ENCODE measurements around the gene FKBP1A.

The FKBP1A gene

GRCh38 chr20:1386323-1386722 is 6.5 kb downstream of the FKBP1A start:
- no peak for DNase-seq (ENCODE audit: low read depth in 2 of 2)

- DNase-seq (ENCODE audit: low read depth in 2 of 2), result no peak
Measured at GRCh38 chr20:1383623-1384404, 9.0 kb downstream of the FKBP1A start.

GRCh38 chr20:1382670-1383069 is 10.2 kb downstream of the FKBP1A start:
- DNase-seq (ENCODE audit: low read depth in 2 of 2), result no peak

GRCh38 chr20:1381753-1382591 is 10.9 kb downstream of the FKBP1A start:
- no peak for DNase-seq (ENCODE audit: low read depth in 2 of 2)

GRCh38 chr20:1378735-1379125 is 14.1 kb downstream of the FKBP1A start:
- no peak for DNase-seq (ENCODE audit: low read depth in 2 of 2)

GRCh38 chr20:1377984-1378734 is 14.7 kb downstream of the FKBP1A start:
- no peak for DNase-seq (ENCODE audit: low read depth in 2 of 2)

GRCh38 chr20:1377341-1377871 is 15.4 kb downstream of the FKBP1A start:
- DNase-seq (ENCODE audit: low read depth in 2 of 2), result no peak

- DNase-seq (ENCODE audit: low read depth in 2 of 2), result no peak
Measured at GRCh38 chr20:1376408-1377270, 16.2 kb downstream of the FKBP1A start.

- no peak for DNase-seq (ENCODE audit: low read depth in 2 of 2)
Measured at GRCh38 chr20:1376007-1376406, 16.8 kb downstream of the FKBP1A start.

- no peak for DNase-seq (ENCODE audit: low read depth in 2 of 2)
Measured at GRCh38 chr20:1375515-1375914, 17.3 kb downstream of the FKBP1A start.

GRCh38 chr20:1374246-1374645 is 18.6 kb downstream of the FKBP1A start:
- DNase-seq (ENCODE audit: low read depth in 2 of 2), result no peak

- no peak for DNase-seq (ENCODE audit: low read depth in 2 of 2)
Measured at GRCh38 chr20:1373614-1374013, 19.2 kb downstream of the FKBP1A start.

GRCh38 chr20:1373036-1373435 is 19.8 kb downstream of the FKBP1A start:
- DNase-seq (ENCODE audit: low read depth in 2 of 2), result no peak

- DNase-seq (ENCODE audit: low read depth in 2 of 2), result no peak
Measured at GRCh38 chr20:1371830-1372539, 20.9 kb downstream of the FKBP1A start.

- DNase-seq (ENCODE audit: low read depth in 2 of 2), result no peak
Measured at GRCh38 chr20:1371202-1371782, 21.6 kb downstream of the FKBP1A start.

- no peak for DNase-seq (ENCODE audit: low read depth in 2 of 2)
Measured at GRCh38 chr20:1370548-1371110, 22.2 kb downstream of the FKBP1A start.

- DNase-seq (ENCODE audit: low read depth in 2 of 2), result no peak
Measured at GRCh38 chr20:1369970-1370369, 22.9 kb downstream of the FKBP1A start.

- no peak for DNase-seq (ENCODE audit: low read depth in 2 of 2)
Measured at GRCh38 chr20:1368448-1369199, 24.2 kb downstream of the FKBP1A start.

GRCh38 chr20:1367479-1367878 is 25.4 kb downstream of the FKBP1A start:
- no peak for DNase-seq (ENCODE audit: low read depth in 2 of 2)

All from stimulated activated CD8-positive, alpha-beta memory T cell treated with anti-CD3 and anti-CD28 coated beads, Interleukin-2, amount 100 ng/mL, for 1 hour (primary cell).